22Rv1 (cell line): Measurements from ENCODE around the gene NELL1.

ENCODE experiments used
- ZFX ChIP-seq: fragments of 450-650 bp; IDR thresholded peaks from 2 replicates; pipeline ENCODE4 v1.6.1; 2017; ENCODE audit warnings: antibody characterized with exemption, borderline replicate concordance
- TF ChIP-seq, protein P1 (sequence below): fragments of 450-650 bp; IDR thresholded peaks from 2 replicates; pipeline ENCODE4 v1.5.1; 2017; ENCODE audit warnings: mild to moderate bottlenecking

DNA sequence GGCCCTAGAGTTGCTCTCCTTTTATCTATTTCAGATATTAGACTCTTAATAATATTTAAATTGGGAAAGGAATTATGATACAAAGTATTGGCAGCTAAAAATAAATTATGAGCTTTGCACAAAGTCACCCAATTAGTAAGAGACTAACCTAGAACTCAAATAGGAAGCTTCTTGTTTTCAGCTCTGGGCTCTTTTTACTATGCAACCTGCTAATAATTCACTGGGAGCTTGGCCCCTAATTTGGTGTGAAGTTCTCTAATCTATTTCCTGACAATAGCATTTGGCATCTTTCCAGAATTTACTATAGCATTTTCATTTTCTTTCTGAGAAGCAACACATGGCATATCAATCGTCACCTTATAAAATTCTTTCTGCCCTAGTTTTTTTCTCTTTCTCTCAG lies 795.8 kb downstream of the NELL1 start:
- TF ChIP-seq, protein P1, sequence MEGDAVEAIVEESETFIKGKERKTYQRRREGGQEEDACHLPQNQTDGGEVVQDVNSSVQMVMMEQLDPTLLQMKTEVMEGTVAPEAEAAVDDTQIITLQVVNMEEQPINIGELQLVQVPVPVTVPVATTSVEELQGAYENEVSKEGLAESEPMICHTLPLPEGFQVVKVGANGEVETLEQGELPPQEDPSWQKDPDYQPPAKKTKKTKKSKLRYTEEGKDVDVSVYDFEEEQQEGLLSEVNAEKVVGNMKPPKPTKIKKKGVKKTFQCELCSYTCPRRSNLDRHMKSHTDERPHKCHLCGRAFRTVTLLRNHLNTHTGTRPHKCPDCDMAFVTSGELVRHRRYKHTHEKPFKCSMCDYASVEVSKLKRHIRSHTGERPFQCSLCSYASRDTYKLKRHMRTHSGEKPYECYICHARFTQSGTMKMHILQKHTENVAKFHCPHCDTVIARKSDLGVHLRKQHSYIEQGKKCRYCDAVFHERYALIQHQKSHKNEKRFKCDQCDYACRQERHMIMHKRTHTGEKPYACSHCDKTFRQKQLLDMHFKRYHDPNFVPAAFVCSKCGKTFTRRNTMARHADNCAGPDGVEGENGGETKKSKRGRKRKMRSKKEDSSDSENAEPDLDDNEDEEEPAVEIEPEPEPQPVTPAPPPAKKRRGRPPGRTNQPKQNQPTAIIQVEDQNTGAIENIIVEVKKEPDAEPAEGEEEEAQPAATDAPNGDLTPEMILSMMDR = no peak
- no peak for TF ChIP-seq ZFX
